ENCODE data around the gene GPC5. TPM values are rescaled to one million over a fixed set of nuclear protein-coding genes. Genes with fewer than 3 reads are reported as not detected.
"Not testable (repeated sequence)": the region's sequence is repeated elsewhere in the genome, so short reads cannot be mapped to it uniquely, and the experiment has no call there.

The GPC5 gene
- total RNA-seq, 2 experiments from 2014 or later: not detected

DNA sequence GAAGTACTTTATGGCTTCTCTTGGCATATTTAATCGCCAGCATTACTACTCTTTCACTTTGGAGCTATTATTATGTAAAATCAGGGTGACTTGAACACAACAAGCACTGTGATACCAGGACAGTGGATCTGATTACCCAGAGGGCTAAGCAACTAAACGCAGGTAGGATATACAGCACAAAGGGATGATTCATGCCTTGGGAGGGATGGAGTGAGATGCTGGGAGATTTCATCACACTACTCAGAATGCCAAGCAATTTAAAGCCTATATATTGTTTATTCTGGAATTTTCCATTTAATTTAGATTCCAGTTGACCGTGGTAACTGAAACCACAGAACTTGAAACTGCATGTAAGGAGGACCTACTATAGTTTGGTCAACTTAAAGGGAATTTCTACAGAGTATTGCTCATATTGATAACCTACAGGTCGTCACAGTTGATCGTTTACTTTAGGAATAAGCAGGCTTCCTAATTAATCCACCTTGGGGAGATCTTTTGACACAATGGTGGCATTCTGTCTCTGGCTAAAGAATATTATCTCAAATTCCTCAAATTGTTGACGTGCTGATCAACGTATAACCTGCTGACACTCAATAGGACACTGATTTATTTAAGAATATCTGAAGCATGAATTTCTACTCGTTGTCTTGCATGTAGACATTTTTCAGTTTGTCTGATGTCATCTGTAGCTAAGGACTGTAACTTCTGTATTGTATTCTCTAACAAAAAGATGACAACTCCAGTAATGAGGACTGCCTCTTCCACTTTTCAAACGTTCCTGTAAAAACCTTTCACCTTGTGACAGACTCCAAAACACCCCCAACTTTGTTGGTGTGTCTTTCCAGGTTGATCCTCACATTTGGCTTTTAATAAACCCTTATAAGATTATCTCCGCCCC, 254.2 kb downstream of the GPC5 start:
- no peaks in the 10 kb centered on the region for H3K4me1 Mint-ChIP-seq
- CTCF ChIA-PET: no interaction called here
- H3K9me3 Mint-ChIP-seq (ENCODE audit: low read depth): no peaks in the 10 kb centered on the region
- no peak overlapping the region for H3K27ac Mint-ChIP-seq
- H3K36me3 Mint-ChIP-seq: no peaks in the 10 kb centered on the region
- DNase-seq: no peak
- no peak for ATAC-seq
- no peaks in the 10 kb centered on the region for H3K27me3 Mint-ChIP-seq
- no peak overlapping the region for H3K4me3 Mint-ChIP-seq

DNA sequence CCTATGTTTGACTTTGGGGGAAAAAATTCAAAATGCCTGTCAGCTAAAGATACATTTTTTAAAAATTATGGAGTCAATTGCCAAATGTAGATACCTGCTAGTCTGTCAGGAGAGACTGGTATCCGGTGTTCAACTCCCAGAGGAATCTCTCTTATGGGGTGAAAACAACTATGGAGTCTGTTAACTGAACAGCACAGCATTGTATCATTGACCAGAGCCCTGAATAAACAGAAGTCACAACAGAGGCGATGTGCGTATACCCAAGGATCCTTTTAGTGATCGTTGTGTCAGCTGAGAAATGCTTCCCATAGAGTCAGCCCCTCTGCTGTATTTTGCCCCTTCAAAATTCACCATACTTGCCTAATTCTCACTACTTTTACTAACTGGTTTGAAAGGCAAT, 257.3 kb downstream of the GPC5 start:
- DNase-seq (no peak), ATAC-seq (no peak)

GRCh38 chr13:91657283-91657682, 258.9 kb downstream of the GPC5 start:
- H3K36me3 Mint-ChIP-seq: no peaks in the 10 kb centered on the region
- H3K27ac Mint-ChIP-seq: no peak overlapping the region
- no peaks in the 10 kb centered on the region for H3K4me1 Mint-ChIP-seq
- ATAC-seq (no peak), DNase-seq (no peak)
- H3K4me3 Mint-ChIP-seq: no peak overlapping the region
- no peaks in the 10 kb centered on the region for H3K27me3 Mint-ChIP-seq
- no peaks in the 10 kb centered on the region for H3K9me3 Mint-ChIP-seq (ENCODE audit: low read depth)
- CTCF ChIA-PET: no interaction called here

More for the DNA sequence above, 257.3 kb downstream of the GPC5 start:
- CTCF ChIA-PET: no interaction called here
- no peaks in the 10 kb centered on the region for H3K36me3 Mint-ChIP-seq
- H3K4me1 Mint-ChIP-seq: no peaks in the 10 kb centered on the region
- H3K27me3 Mint-ChIP-seq: no peaks in the 10 kb centered on the region
- H3K4me3 Mint-ChIP-seq: no peak overlapping the region
- H3K27ac Mint-ChIP-seq: no peak overlapping the region
- H3K9me3 Mint-ChIP-seq (ENCODE audit: low read depth): no peaks in the 10 kb centered on the region

DNA sequence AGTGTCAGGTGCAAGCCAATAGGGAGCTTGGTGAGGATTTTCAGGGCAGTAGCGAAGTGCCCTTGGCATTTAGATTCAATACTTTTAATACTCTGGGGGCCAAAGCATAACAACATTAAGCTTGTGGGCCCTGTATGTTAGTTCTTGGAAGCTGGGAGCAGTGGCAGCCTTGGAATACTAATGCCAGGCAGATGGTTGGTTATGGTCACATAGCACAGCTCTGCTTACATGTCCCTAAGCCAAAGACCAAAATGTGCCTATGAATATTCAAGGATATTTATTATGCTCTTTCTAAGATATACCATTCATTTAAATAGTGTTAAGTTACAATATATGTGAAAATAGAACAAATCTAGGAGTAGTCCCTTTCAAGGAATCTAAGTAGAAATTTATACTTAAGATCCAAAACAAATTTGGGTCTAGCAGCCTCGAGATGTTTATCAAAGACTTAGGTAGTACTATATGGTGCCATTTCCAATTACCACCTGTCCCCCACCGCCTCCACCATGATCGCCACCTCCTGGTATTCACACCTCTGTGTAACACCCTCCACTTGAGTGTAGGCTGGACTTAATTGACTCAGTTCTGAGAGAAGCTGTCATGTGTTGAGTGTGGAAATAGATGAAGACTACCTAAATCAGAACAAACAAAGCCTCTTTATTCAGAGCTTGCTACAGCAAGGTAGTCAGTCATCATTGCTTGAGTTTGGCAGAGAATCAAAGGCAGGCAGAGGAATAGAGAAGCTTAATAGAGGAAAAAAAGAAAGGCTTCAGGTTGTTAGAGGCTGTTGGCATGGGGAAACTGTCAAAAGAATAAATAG, 261.0 kb downstream of the GPC5 start:
- Mint-ChIP-seq H3K27me3 (no peaks in the 10 kb centered on the region), H3K4me3 (no peak overlapping the region), H3K4me1 (no peaks in the 10 kb centered on the region), H3K36me3 (no peaks in the 10 kb centered on the region), H3K9me3 (ENCODE audit: low read depth) (no peaks in the 10 kb centered on the region), H3K27ac (no peak overlapping the region)
- DNase-seq (no peak), ATAC-seq (no peak)
- CTCF ChIA-PET: no interaction called here

DNA sequence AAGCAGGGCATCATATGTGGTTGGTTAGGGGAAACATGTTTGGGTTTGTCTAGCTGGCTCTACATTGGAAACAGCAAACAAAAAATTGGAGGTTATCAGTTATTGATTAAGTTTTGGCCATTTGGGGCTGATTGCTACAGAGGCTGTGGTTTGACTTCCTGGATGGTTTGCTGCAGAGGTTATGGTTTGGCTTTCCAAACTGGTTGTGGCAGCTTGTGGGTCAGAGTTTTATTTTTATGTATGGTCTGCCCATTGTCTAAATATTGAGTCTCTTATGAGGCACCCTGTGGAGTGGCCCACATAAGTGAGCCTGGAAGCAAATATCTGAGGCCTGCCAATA, 261.6 kb downstream of the GPC5 start:
- no peak for DNase-seq
- Mint-ChIP-seq H3K9me3 (ENCODE audit: low read depth) (no peaks in the 10 kb centered on the region), H3K4me1 (no peaks in the 10 kb centered on the region), H3K27me3 (no peaks in the 10 kb centered on the region), H3K36me3 (no peaks in the 10 kb centered on the region), H3K4me3 (no peak overlapping the region), H3K27ac (no peak overlapping the region)
- no peak for ATAC-seq
- CTCF ChIA-PET: no interaction called here

GRCh38 chr13:91661692-91662490, 263.5 kb downstream of the GPC5 start:
- H3K4me3 Mint-ChIP-seq: no peak overlapping the region
- H3K4me1 Mint-ChIP-seq: no peaks in the 10 kb centered on the region

DNA sequence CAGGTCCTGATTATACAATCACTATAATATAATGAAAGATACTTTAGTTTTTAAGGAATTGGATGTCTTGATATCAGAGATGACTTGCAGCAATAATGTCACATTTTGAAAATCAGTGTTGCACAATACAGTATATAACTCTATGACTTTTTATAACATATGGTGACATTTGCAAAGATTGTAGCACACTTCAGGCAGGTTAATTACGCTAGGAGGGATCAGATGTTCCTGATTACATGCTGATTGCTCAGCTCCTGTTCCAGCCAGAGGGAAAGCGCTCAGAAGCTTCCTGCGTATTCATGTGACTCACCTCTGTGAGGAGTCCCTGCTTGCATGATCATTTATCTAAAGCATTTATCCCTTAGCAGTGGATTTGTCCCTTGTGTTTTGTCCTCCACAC, 265.6 kb downstream of the GPC5 start:
- Mint-ChIP-seq H3K4me1 (no peaks in the 10 kb centered on the region), H3K27ac (no peak overlapping the region), H3K4me3 (no peak overlapping the region), H3K36me3 (no peaks in the 10 kb centered on the region), H3K9me3 (ENCODE audit: low read depth) (no peaks in the 10 kb centered on the region), H3K27me3 (no peaks in the 10 kb centered on the region)
- DNase-seq (no peak), ATAC-seq (no peak)
- CTCF ChIA-PET: no interaction called here

More at GRCh38 chr13:91661692-91662490, 263.5 kb downstream of the GPC5 start:
- no peaks in the 10 kb centered on the region for H3K9me3 Mint-ChIP-seq (ENCODE audit: low read depth)
- no peak overlapping the region for H3K27ac Mint-ChIP-seq
- H3K36me3 Mint-ChIP-seq: no peaks in the 10 kb centered on the region
- ATAC-seq (no peak), DNase-seq (no peak)
- CTCF ChIA-PET: no interaction called here
- H3K27me3 Mint-ChIP-seq: no peaks in the 10 kb centered on the region

GRCh38 chr13:91667486-91667885, 269.1 kb downstream of the GPC5 start:
- no peaks in the 10 kb centered on the region for H3K27me3 Mint-ChIP-seq
- H3K4me1 Mint-ChIP-seq: no peaks in the 10 kb centered on the region
- H3K36me3 Mint-ChIP-seq: no peaks in the 10 kb centered on the region
- CTCF ChIA-PET: no interaction called here
- no peak overlapping the region for H3K4me3 Mint-ChIP-seq
- no peak overlapping the region for H3K27ac Mint-ChIP-seq
- ATAC-seq: no peak
- no peak for DNase-seq
- H3K9me3 Mint-ChIP-seq (ENCODE audit: low read depth): no peaks in the 10 kb centered on the region

DNA sequence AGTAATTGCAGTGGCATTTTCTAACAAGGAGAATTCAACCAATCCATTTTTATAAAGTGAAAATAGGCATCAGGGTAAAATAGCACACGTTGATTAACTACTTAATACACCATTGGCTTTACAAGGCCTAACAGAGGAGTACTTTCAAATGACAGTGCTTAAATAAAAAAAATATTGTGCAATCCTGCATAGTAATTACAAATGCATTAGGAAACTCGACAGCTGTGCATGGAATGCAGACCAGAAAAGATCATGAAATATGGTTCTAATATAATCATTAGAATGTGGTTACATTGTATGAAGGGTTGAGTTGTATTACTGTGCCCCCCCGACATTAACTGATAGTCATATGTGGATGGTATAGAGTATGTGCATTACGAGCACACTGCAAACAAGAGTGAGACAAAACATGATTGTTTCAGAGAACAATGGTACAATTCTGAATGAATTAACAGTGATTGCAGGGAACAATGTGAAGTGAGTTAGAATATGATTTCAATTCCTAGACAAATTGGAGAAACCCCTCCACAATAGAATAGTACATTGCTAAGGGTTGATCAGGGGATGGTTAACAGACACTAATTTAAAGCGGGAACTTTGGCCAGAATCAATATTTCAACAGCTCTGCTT, 270.6 kb downstream of the GPC5 start:
- CTCF ChIA-PET: no interaction called here
- Mint-ChIP-seq H3K36me3 (no peaks in the 10 kb centered on the region), H3K4me1 (no peaks in the 10 kb centered on the region), H3K9me3 (ENCODE audit: low read depth) (peaks cover 2% of the 10 kb centered on the region), H3K4me3 (no peak overlapping the region), H3K27ac (no peak overlapping the region), H3K27me3 (no peaks in the 10 kb centered on the region)
- DNase-seq (no peak), ATAC-seq (no peak)

- H3K4me1 Mint-ChIP-seq; ATAC-seq; H3K4me3 Mint-ChIP-seq; H3K27me3 Mint-ChIP-seq; CTCF ChIA-PET; H3K36me3 Mint-ChIP-seq; H3K9me3 Mint-ChIP-seq (ENCODE audit: low read depth); H3K27ac Mint-ChIP-seq; DNase-seq: not testable (repeated sequence)
Measured at GRCh38 chr13:91674347-91674746, 275.9 kb downstream of the GPC5 start.

GRCh38 chr13:91684746-91685145, 286.3 kb downstream of the GPC5 start:
- ATAC-seq (no peak), DNase-seq (no peak)
- H3K36me3 Mint-ChIP-seq: no peaks in the 10 kb centered on the region
- CTCF ChIA-PET: no interaction called here
- H3K4me1 Mint-ChIP-seq: no peaks in the 10 kb centered on the region
- no peak overlapping the region for H3K4me3 Mint-ChIP-seq
- no peaks in the 10 kb centered on the region for H3K9me3 Mint-ChIP-seq (ENCODE audit: low read depth)
- H3K27ac Mint-ChIP-seq: no peak overlapping the region
- no peaks in the 10 kb centered on the region for H3K27me3 Mint-ChIP-seq

DNA sequence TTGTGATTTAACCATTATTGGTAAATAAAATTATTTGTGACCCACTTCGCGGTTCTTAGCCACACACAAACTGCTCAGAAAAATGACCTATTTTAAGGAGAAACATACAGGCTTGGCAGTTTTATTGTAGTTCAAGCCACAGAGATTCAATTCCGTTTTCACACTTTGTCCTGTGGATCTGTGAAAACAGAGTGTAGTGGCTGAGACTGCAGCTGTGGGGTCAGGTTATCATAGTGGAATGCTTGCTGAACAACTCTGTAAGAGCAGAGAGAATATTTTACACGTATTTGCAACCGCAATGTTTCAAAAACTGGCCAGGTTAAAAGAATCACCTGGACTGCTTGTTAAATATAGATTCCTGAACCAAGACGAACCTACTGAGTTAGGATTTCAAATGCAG, 292.5 kb downstream of the GPC5 start:
- Mint-ChIP-seq H3K4me3 (no peak overlapping the region), H3K4me1 (no peaks in the 10 kb centered on the region), H3K9me3 (ENCODE audit: low read depth) (no peaks in the 10 kb centered on the region), H3K36me3 (no peaks in the 10 kb centered on the region), H3K27ac (no peak overlapping the region), H3K27me3 (no peaks in the 10 kb centered on the region)
- ATAC-seq (no peak), DNase-seq (no peak)
- CTCF ChIA-PET: no interaction called here

DNA sequence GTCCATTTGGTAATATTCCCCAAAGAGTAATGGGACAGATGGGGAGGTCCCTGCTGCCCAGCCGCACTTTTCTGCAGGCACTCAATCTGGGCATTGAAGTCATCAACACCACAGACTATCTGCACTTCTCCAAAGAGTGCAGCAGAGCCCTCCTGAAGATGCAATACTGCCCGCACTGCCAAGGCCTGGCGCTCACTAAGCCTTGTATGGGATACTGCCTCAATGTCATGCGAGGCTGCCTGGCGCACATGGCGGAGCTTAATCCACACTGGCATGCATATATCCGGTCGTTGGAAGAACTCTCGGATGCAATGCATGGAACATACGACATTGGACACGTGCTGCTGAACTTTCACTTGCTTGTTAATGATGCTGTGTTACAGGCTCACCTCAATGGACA, 295.0 kb downstream of the GPC5 start:
- H3K9me3 Mint-ChIP-seq (ENCODE audit: low read depth): no peaks in the 10 kb centered on the region
- CTCF ChIA-PET: no interaction called here
- H3K4me3 Mint-ChIP-seq: no peak overlapping the region
- no peak overlapping the region for H3K27ac Mint-ChIP-seq
- DNase-seq: no peak
- no peaks in the 10 kb centered on the region for H3K27me3 Mint-ChIP-seq
- no peak for ATAC-seq
- no peaks in the 10 kb centered on the region for H3K36me3 Mint-ChIP-seq
- H3K4me1 Mint-ChIP-seq: no peaks in the 10 kb centered on the region
